Stimulated activated CD4-positive, alpha-beta T cell treated with anti-CD3 and anti-CD28 coated beads, TNF-alpha, amount 100 ng/mL, for 24 hours (primary cell): Measurements from ENCODE around the gene JDP2.
"Not testable (repeated sequence)": the region's sequence is repeated elsewhere in the genome, so short reads cannot be mapped to it uniquely, and the experiment has no call there.

Experiments used
- DNase-seq, 3 experiments: peaks; one replicate each; pipeline ENCODE4 v3.0.0-alpha.2; 2020; ENCODE audit warnings: low read depth in 3 of 3

JDP2 gene, protein sequence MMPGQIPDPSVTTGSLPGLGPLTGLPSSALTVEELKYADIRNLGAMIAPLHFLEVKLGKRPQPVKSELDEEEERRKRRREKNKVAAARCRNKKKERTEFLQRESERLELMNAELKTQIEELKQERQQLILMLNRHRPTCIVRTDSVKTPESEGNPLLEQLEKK

DNA sequence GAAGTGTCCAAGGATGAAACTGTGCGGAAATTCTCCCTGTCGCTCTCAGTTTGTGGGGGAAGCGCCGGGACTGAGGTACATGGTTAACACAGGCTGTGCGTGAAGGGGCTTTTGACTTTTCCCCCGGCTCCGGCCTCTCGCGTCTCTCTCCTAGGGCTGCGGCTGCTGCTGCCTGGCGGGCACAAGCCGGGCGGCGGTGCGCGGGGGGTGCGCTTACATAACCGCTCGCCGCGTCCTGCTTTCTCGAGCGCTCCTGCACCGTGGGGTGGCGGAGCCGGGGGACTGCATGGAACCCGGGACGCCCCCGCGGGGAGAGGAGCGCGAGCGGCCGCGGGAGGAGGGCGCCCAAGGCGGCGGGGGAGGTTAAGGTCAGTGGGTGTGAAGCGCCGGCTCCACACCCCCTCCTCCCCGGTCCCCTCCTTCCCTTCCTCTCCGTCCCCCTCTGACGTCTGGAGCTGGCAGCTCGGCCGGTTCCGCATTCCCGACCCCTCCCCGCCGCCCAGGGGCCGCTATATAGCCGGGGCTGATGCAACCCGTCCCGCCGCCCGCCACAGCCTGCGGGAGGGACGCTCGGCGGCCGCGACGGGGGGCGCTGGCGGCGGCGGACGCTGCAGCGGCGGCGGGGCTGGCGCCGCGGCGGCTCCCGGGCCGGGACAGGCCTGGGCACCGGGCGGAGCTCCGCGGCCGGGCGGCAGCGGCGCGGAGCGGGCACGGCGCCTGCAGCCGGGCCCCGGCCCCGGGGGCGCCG lies at the start of gene JDP2:
TSS of gene JDP2 (plus strand) at position 541 of the 748 bp plus-strand sequence. CDS start 9,899 bp downstream, outside the sequence.
- peak in 2 of 3 experiments; percentile 4 to 38 for DNase-seq

GRCh38 chr14:75379246-75379929 lies 48.4 kb upstream of the JDP2 start:
- no peak for DNase-seq

- no peak for DNase-seq
These were observed 47.9 kb upstream of the JDP2 start for GRCh38 chr14:75379930-75380270.

- DNase-seq, result no peak
These were observed 47.2 kb upstream of the JDP2 start for GRCh38 chr14:75380656-75381055.

- DNase-seq, result no peak
These were observed 46.2 kb upstream of the JDP2 start for GRCh38 chr14:75381642-75382041.

GRCh38 chr14:75383219-75383618 lies 44.6 kb upstream of the JDP2 start:
- DNase-seq, result not testable (repeated sequence)

GRCh38 chr14:75383721-75384120 lies 44.1 kb upstream of the JDP2 start:
- DNase-seq, result no peak

DNA sequence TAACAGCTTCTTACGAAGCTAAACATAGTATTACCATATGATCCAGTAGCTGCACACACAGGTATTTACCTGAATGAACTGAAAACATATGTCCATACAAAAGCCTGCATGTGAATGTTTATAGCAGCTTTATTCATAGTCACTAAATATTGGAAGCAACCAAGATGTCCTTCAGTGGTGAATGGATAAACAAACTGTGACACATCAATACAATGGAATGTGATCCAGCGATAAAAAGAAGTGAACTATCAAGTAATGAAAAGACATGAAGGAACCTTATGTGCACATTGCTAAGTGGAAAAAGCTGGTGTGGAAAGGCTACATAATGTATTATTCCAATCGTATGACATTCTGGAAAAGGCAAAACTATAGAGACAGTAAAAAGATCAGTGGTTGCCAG lies 38.1 kb upstream of the JDP2 start:
- DNase-seq, result no peak

GRCh38 chr14:75390183-75390582 lies 37.6 kb upstream of the JDP2 start:
- DNase-seq, result no peak

DNA sequence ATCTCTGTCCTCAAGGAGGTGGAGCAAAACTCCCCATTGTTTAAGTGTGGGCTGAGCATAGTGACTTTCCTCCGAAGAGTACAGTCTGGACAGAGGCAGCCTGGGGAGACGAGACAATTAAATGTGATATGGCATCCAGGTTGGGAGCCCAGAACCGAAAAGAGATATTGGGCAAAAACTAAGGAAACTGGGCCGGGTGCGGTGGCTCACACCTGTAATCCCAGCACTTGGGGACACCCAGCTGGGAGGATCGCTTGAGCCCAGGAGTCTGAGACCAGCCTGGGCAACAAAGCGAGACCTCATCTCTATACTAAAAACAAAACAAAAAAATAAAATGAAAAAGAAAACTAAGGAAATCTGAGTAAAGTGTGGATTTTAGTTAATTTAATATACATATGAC lies 35.9 kb upstream of the JDP2 start:
- no peak for DNase-seq

DNA sequence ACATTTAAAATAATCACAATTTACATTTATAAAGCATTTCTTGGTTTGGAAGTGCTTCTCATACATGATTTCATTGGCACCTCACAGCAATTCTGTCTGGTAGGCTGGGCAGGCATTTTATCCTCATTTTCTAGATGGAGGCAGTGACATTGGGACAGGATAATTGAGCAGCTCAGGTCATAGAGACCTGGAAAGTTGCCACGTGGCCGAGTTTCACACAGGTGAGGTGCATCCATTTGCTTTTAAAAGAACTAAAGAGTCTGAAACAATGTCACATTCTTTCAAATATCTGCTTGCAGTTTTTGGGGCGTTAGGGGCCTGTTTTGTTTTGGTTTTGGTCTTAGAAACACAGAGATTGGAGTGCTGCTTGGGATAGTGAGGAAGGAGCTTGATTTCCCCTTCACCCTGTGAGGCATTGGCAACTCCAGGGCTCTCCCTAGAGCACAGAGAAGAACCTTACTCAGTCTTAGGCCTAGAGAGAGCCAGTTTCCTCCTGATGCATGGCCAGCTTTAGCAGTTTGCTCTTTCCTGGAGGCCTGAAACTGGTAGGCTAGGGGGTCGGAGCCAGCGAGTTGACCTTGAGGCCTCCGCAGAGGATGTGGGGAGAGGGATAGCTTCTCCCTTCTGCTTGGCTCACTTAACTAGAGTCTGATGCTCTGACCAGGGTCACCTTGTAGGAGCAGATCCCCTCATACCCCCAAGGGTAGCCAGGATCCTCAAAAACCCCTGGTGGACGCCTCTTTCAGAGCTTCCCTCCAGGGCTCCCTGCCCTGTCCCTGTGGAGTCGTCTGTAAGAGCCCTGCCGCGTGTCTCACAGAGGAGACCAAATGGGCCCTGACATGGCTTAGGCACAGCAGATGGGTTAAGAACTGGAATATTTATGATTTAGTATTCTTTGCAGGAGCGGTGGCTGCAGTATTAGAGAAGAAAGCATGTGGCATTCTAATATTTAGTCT lies 34.9 kb upstream of the JDP2 start:
- no peak for DNase-seq

- DNase-seq, result no peak
These were observed 34.0 kb upstream of the JDP2 start for GRCh38 chr14:75393794-75394193.

GRCh38 chr14:75395862-75396261 lies 32.0 kb upstream of the JDP2 start:
- DNase-seq, result no peak

DNA sequence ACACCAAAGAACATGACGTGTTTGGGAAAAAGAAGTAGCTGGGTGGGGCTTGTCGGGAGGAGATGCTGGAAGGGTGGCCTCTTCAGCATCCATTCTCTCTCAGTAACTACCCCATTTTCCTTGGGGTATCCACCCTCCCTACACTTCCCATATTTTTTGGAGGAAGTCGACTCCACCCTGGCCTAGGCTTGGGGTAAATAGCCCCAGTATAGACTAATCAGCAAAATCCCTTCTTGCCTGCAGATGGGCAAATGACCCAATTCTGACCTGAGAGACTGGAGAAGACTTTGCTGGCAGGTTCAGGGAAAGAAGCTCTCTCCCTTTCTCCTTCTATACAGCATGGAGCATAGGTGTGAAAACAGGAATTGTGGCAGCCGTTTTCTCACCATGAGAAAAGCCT lies 28.5 kb upstream of the JDP2 start:
- DNase-seq, result no peak

DNA sequence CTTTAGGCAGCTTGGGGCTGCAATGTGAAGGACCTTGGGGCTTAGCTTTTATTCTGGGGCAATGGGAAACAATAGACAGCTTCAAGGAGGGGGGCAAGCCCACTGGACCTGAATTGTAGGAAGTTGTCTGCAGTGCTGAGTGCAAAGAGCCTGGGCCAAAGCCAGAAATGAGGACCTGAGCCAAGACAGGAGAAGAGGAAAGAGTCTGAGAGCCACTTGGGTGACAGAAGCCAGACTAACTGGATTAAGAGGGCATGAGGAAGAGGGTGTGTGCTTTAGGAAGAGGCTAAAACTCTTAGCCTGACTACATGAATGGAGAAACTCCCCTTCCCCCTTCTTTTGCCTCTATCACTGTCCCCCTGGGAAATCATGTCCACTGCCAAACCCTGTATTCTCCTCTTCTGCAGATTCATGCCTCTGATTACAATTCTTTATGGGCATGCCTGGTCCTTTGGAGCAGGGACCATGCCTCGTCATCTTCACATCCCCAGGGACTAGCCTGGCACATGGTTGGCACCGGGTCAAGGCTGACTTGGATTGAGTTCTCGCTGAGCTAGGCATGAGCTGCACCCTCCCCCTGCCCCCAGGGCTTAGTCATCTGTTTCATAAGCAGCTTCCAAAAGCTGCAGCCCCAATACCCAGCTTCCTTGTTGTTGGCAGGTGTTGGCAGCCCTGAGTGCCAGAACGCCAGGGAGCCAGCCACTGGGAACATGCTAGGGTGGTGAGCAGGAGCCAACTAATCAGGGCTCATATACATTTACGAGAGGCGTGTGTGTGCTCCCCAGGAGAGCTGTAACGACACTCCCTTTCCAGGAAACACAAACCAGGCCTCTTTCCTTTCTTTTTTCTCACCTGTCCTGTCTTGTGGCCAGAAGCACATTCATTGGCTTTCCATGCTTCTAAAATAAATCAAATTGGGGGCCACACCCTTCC lies 27.7 kb upstream of the JDP2 start:
- no peak for DNase-seq

GRCh38 chr14:75401361-75401760 lies 26.5 kb upstream of the JDP2 start:
- DNase-seq, result no peak

DNA sequence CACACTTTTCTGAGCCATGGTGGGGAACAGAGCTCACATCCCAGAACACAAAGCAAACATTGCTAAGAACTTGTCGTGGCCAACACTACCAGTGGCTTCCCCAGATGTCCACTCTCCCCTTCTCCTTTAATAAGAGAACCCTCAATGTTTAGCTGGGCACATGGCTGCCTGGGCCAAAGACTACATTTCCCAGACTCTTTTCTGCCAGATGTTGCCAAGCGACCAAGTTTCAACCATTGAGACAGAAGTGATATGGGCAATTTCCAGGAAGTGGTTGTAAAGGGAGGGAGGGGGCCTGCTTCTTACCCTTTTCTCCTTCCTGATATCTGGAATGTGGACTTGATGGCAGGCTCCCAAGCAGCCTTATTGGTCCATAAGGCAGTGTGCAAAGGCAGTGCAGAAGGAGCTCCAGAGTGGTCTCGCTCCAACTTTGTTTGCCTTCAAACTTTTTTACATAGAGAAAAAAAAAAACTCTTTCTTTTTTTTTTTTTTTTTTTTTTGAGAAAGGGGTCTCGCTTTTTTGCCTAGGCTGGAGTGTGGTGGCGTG lies 24.9 kb upstream of the JDP2 start:
- no peak for DNase-seq

GRCh38 chr14:75404847-75405246 lies 23.0 kb upstream of the JDP2 start:
- no peak for DNase-seq

DNA sequence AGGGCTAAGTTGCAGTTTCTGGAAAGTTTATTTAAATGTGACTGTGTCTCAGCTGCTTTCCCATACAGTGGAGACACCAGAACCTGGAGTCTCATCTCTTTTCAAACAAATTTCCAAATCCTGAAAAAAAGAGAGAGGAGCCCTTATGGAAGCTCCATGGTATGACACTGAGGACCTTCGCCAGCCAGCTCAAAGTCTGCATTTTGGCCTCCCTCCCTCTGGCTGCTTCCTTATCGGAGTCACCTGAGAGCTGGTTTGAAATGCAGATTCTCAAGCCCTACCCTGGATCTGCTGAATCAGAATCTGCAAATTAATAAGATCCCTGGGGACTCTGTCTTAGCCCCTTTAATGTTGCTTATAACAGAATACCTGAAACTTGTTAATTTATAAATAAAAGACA lies 21.7 kb upstream of the JDP2 start:
- no peak for DNase-seq

DNA sequence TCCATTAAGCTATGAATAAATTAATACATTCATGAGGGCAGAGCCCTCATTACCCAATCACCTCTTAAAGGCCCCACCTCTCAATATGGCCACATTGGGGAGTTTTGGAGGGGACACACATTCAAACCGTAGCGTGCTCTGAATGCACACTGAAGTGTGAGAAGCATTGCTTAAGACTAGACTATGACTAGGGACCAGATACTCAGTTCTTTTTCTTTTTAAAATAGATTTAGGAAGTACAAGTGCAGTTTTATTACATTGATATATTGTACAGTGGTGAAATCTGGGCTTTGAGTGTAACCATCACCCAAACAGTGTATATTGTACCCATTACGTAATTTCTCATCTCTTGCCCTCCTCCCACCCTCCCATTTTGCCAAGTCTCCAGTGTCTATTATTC lies 21.0 kb upstream of the JDP2 start:
- DNase-seq, result no peak
